ENCODE data around the gene CHAMP1.

- TF ChIP-seq CTCF (IDR thresholded peaks at IDR 0.05) (no peak), POLR2AphosphoS5 (IDR thresholded peaks at IDR 0.05) (peak in 2 of 3 donors; percentile 42 to 75), POLR2A (IDR thresholded peaks at IDR 0.05) (peak in 2 of 4 donors; percentile 40 to 57)
Observed at GRCh38 chr13:114282041-114282670, 32.1 kb upstream of the CHAMP1 start.
